Neuronal stem cell (in vitro differentiated cells): ENCODE measurements around the gene FYTTD1.

Source experiments
- DNase-seq: peaks from one replicate; pipeline ENCODE4 v3.0.0-alpha.2; 2013; ENCODE audit warnings: low spot score
- H2AFZ ChIP-seq: one replicate; pipeline ENCODE4 v1.6.1; 2013; ENCODE audit warnings: mild to moderate bottlenecking, low read length, inconsistent platforms
- H2AK5ac ChIP-seq: 2 replicates; pipeline ENCODE4 v1.6.1; 2013; ENCODE audit warnings: low read depth, mild to moderate bottlenecking, inconsistent platforms, low read length, moderate library complexity, mixed read lengths
- H2BK120ac ChIP-seq: 2 replicates; pipeline ENCODE4 v1.6.1; 2013; ENCODE audit warnings: low read depth, mild to moderate bottlenecking, inconsistent platforms, low read length, moderate library complexity, mixed read lengths
- H2BK12ac ChIP-seq: one replicate; pipeline ENCODE4 v1.6.1; 2013; ENCODE audit warnings: low read length, inconsistent platforms
- H2BK15ac ChIP-seq: 2 replicates; pipeline ENCODE4 v1.6.1; 2013; ENCODE audit warnings: mild to moderate bottlenecking, low read length, inconsistent platforms, mixed read lengths
- H2BK5ac ChIP-seq: one replicate; pipeline ENCODE4 v1.6.1; 2013; ENCODE audit warnings: inconsistent platforms, mild to moderate bottlenecking, low read length, moderate library complexity
- H3K14ac ChIP-seq: one replicate; pipeline ENCODE4 v1.6.1; 2013; ENCODE audit warnings: low read length, inconsistent platforms
- H3K18ac ChIP-seq: 2 replicates; pipeline ENCODE4 v1.6.1; 2013; ENCODE audit warnings: low read length, inconsistent platforms
- H3K23ac ChIP-seq: 2 replicates; pipeline ENCODE4 v1.6.1; 2013; ENCODE audit warnings: low read depth, mild to moderate bottlenecking, mixed read lengths, low read length, inconsistent platforms; ENCODE audit not compliant: poor library complexity
- H3K27ac ChIP-seq: replicated peaks from 3 replicates; pipeline ENCODE4 v1.5.1; 2013; ENCODE audit warnings: low read length, inconsistent platforms
- H3K27me3 ChIP-seq, 3 experiments: 2 replicates each; pipeline ENCODE4 v1.6.1; 2013; ENCODE audit warnings: low read length in 3 of 3, mild to moderate bottlenecking in 2 of 3, inconsistent platforms in 1 of 3, low read depth in 1 of 3, mixed read lengths in 1 of 3, moderate library complexity in 1 of 3; ENCODE audit not compliant: control insufficient read depth in 3 of 3, insufficient read depth in 3 of 3
- H3K36me3 ChIP-seq, 2 donors: replicated peaks in 1 of 2; 2 replicates each; pipeline ENCODE4 v1.6.1; 2013; ENCODE audit warnings: low read length in 2 of 2; ENCODE audit not compliant: control insufficient read depth in 2 of 2, insufficient read depth in 2 of 2
- H3K4ac ChIP-seq: 2 replicates; pipeline ENCODE4 v1.6.1; 2013; ENCODE audit warnings: inconsistent platforms, mild to moderate bottlenecking, low read length, moderate library complexity
- H3K4me1 ChIP-seq, 2 donors: 1 replicate in 1 of 2; 2 replicates in 1 of 2; pipeline ENCODE4 v1.6.1; 2013; ENCODE audit warnings: low read length in 2 of 2, low read depth in 1 of 2; ENCODE audit not compliant: control insufficient read depth in 2 of 2, insufficient read depth in 1 of 2
- H3K4me2 ChIP-seq: one replicate; pipeline ENCODE4 v1.6.1; 2013; ENCODE audit warnings: mild to moderate bottlenecking, low read length, inconsistent platforms; ENCODE audit not compliant: insufficient read depth, poor library complexity, severe bottlenecking
- H3K4me3 ChIP-seq, 2 donors: 2 replicates each; pipeline ENCODE4 v1.5.1; 2013; ENCODE audit warnings: low read length in 2 of 2, mild to moderate bottlenecking in 2 of 2, inconsistent platforms in 1 of 2, moderate library complexity in 1 of 2
- H3K79me1 ChIP-seq: one replicate; pipeline ENCODE4 v1.6.1; 2013; ENCODE audit warnings: low read depth, mild to moderate bottlenecking, inconsistent platforms, low read length, moderate library complexity
- H3K9ac ChIP-seq: one replicate; pipeline ENCODE4 v1.6.1; 2013; ENCODE audit warnings: mild to moderate bottlenecking, low read depth, low read length, inconsistent platforms; ENCODE audit not compliant: poor library complexity
- H3K9me3 ChIP-seq, 2 donors: replicated peaks in 1 of 2; 2 replicates each; pipeline versions ENCODE3 to v1.6.1; 2013; ENCODE audit warnings: low read length in 2 of 2, mild to moderate bottlenecking in 2 of 2, inconsistent platforms in 1 of 2, low read depth in 1 of 2, mixed read lengths in 1 of 2, moderate library complexity in 1 of 2; ENCODE audit not compliant: control insufficient read depth in 2 of 2, insufficient read depth in 1 of 2
- H4K8ac ChIP-seq: one replicate; pipeline ENCODE4 v1.6.1; 2013; ENCODE audit warnings: low read depth, mild to moderate bottlenecking, inconsistent platforms, low read length, moderate library complexity
- H4K91ac ChIP-seq: one replicate; pipeline ENCODE4 v1.6.1; 2013; ENCODE audit warnings: low read length, low read depth, mild to moderate bottlenecking, inconsistent platforms; ENCODE audit not compliant: poor library complexity
- WGBS, 2 donors: extraction: QIAGEN DNeasy Blood & Tissue Kit; methylation state at CpG; one replicate each; pipeline ENCODE4 v1.1.7; 2013; ENCODE audit warnings: missing lambda C conversion rate in 2 of 2, mixed read lengths in 1 of 2; ENCODE audit not compliant: insufficient read length in 2 of 2, insufficient replicate concordance in 1 of 2; ENCODE audit errors: extremely low coverage in 2 of 2; 5-methylcytosine and 5-hydroxymethylcytosine counted together

FYTTD1 gene

GRCh38 chr3:197782230-197782629 is 32.5 kb downstream of the FYTTD1 start:
- peaks cover 6% of the 10 kb centered on the region for H3K79me1 ChIP-seq
- H3K4me1 ChIP-seq, result no peaks in the 10 kb centered on the region

GRCh38 chr3:197784019-197784585 is 34.4 kb downstream of the FYTTD1 start:
- Histone ChIP-seq H3K9ac (no peak overlapping the region), H3K4me1 (no peaks in the 10 kb centered on the region), H3K79me1 (peaks cover 6% of the 10 kb centered on the region), H2AFZ (no peak overlapping the region), H3K14ac (no peak overlapping the region), H3K36me3 (peaks cover 8 to 70% of the 10 kb centered on the region in 2 donors), H2BK15ac (no peak overlapping the region), H2AK5ac (no peak overlapping the region), H3K4me3 (no peak overlapping the region), H3K4ac (no peak overlapping the region), H4K91ac (no peak overlapping the region), H3K23ac (no peak overlapping the region), H2BK120ac (no peak overlapping the region), H3K27ac (no peak overlapping the region), H2BK5ac (no peak overlapping the region), H3K9me3 (peaks cover 6 to 11% of the 10 kb centered on the region in 2 donors), H2BK12ac (no peak overlapping the region), H3K4me2 (no peak overlapping the region), H4K8ac (no peak overlapping the region), H3K18ac (no peak overlapping the region), H3K27me3 (no peaks in the 10 kb centered on the region)
- WGBS, 2 donors, result no CpG with 5 or more reads among the region's 7 CpGs
- DNase-seq, result no peak

More at GRCh38 chr3:197782230-197782629, 32.5 kb downstream of the FYTTD1 start:
- Histone ChIP-seq H3K9ac (no peak overlapping the region), H2BK12ac (no peak overlapping the region), H4K91ac (no peak overlapping the region), H2AFZ (no peak overlapping the region), H3K14ac (no peak overlapping the region), H2BK5ac (no peak overlapping the region), H3K4me2 (no peak overlapping the region), H3K9me3 (peaks cover 6 to 11% of the 10 kb centered on the region in 2 donors), H2BK15ac (no peak overlapping the region), H3K18ac (no peak overlapping the region), H4K8ac (no peak overlapping the region), H3K4me3 (no peak overlapping the region), H2BK120ac (no peak overlapping the region), H3K36me3 (peaks cover 12 to 83% of the 10 kb centered on the region in 2 donors), H2AK5ac (no peak overlapping the region), H3K27ac (no peak overlapping the region), H3K4ac (no peak overlapping the region), H3K23ac (no peak overlapping the region), H3K27me3 (no peaks in the 10 kb centered on the region)
- no CpG with 5 or more reads among the region's 4 CpGs for WGBS, 2 donors
- DNase-seq, result no peak

GRCh38 chr3:197787412-197787811 is 37.7 kb downstream of the FYTTD1 start:
- Histone ChIP-seq H3K27ac (no peak overlapping the region), H3K23ac (no peak overlapping the region), H2BK5ac (no peak overlapping the region), H2BK15ac (no peak overlapping the region), H3K4ac (no peak overlapping the region), H3K9me3 (no peaks in the 10 kb centered on the region), H2BK12ac (no peak overlapping the region), H3K14ac (no peak overlapping the region), H3K36me3 (peaks cover 0 to 40% of the 10 kb centered on the region in 2 donors), H3K4me2 (no peak overlapping the region), H3K79me1 (no peaks in the 10 kb centered on the region), H3K9ac (no peak overlapping the region), H2AFZ (no peak overlapping the region), H2BK120ac (no peak overlapping the region), H3K18ac (no peak overlapping the region), H2AK5ac (no peak overlapping the region), H3K4me3 (no peak overlapping the region), H3K27me3 (no peaks in the 10 kb centered on the region), H4K91ac (no peak overlapping the region), H4K8ac (no peak overlapping the region), H3K4me1 (peaks cover 0 to 2% of the 10 kb centered on the region in 2 donors)
- DNase-seq, result no peak
- no CpG with 5 or more reads among the region's 1 CpG for whole genome bisulfite sequencing, 2 donors

GRCh38 chr3:197789309-197789708 is 39.6 kb downstream of the FYTTD1 start:
- no peak overlapping the region for H2BK12ac ChIP-seq
- no peak overlapping the region for H3K14ac ChIP-seq
- no peak overlapping the region for H3K9ac ChIP-seq
- H3K18ac ChIP-seq, result no peak overlapping the region
- no peak overlapping the region for H4K91ac ChIP-seq
- no peaks in the 10 kb centered on the region for H3K79me1 ChIP-seq
- H3K9me3 ChIP-seq, result no peaks in the 10 kb centered on the region
- no peak overlapping the region for H2BK15ac ChIP-seq
- H2BK5ac ChIP-seq, result no peak overlapping the region
- DNase-seq, result no peak
- H3K4ac ChIP-seq, result no peak overlapping the region
- H2AK5ac ChIP-seq, result no peak overlapping the region
- H3K27me3 ChIP-seq, result no peaks in the 10 kb centered on the region
- no peak overlapping the region for H3K4me3 ChIP-seq
- H2AFZ ChIP-seq, result no peak overlapping the region
- WGBS, 2 donors, result no CpG with 5 or more reads among the region's 3 CpGs
- H3K27ac ChIP-seq, result no peak overlapping the region
- peaks cover 0 to 2% of the 10 kb centered on the region in 2 donors for H3K4me1 ChIP-seq
- H4K8ac ChIP-seq, result no peak overlapping the region
- H3K36me3 ChIP-seq, result peaks cover 0 to 21% of the 10 kb centered on the region in 2 donors
- H3K4me2 ChIP-seq, result no peak overlapping the region
- H2BK120ac ChIP-seq, result no peak overlapping the region
- H3K23ac ChIP-seq, result no peak overlapping the region
